Calu3 (cell line): ENCODE results near the gene DAPL1. TPM values are rescaled to one million over a fixed set of nuclear protein-coding genes. Genes with fewer than 3 reads are reported as not detected.

Experiments
- Bru-seq: library from RNA; stranded (reverse); fragments of 400-500 nt; gene quantifications from one replicate; lab custom pipeline; 2021; lab: Mats Ljungman, UMichigan
- BruChase-seq, 2 experiments: library from RNA; stranded (reverse); fragments of 400-500 nt; gene quantifications; one replicate each; lab custom pipeline; 2021; lab: Mats Ljungman, UMichigan
- BruUV-seq: library from RNA; stranded (reverse); fragments of 400-500 nt; replicated peaks from 2 replicates; lab custom pipeline; 2021; lab: Mats Ljungman, UMichigan
- CTCF ChIA-PET: fragments of 300-600 bp; sonication (Branson Sonifier 250); formaldehyde crosslinking; loops from one replicate; lab custom pipeline; 2022; ENCODE audit warnings: antibody characterized with exemption; lab: Charles Lee
- DNase-seq: peaks from one replicate; pipeline ENCODE4 v3.0.0; 2022
- H3K27ac Mint-ChIP-seq: one replicate; pipeline ENCODE4 v1.8.0; 2022; ENCODE audit warnings: mixed read lengths; ENCODE audit not compliant: unreplicated experiment
- H3K27me3 Mint-ChIP-seq: one replicate; pipeline ENCODE4 v1.8.0; 2022; ENCODE audit warnings: mixed read lengths; ENCODE audit not compliant: unreplicated experiment
- H3K36me3 Mint-ChIP-seq: one replicate; pipeline ENCODE4 v1.8.0; 2022; ENCODE audit warnings: mild to moderate bottlenecking, moderate library complexity, mixed read lengths; ENCODE audit not compliant: insufficient read depth, unreplicated experiment
- H3K4me1 Mint-ChIP-seq: one replicate; pipeline ENCODE4 v1.8.0; 2022; ENCODE audit warnings: mild to moderate bottlenecking, low read depth, mixed read lengths; ENCODE audit not compliant: unreplicated experiment
- H3K4me3 Mint-ChIP-seq: one replicate; pipeline ENCODE4 v1.8.0; 2022; ENCODE audit warnings: mild to moderate bottlenecking, low read depth, moderate library complexity, mixed read lengths; ENCODE audit not compliant: unreplicated experiment
- H3K9me3 Mint-ChIP-seq: one replicate; pipeline ENCODE4 v1.8.0; 2022; ENCODE audit warnings: low read depth, mixed read lengths; ENCODE audit not compliant: unreplicated experiment
- intact Hi-C: fragments of 100-400 bp; cut with micrococcal nuclease; formaldehyde crosslinking; loops from one replicate; pipeline ENCODE4 v1.10.0; 2022; ENCODE audit not compliant: unreplicated experiment
- long read RNA-seq: library from polyadenylated mRNA; stranded (forward); transcript quantifications from one replicate; pipeline ENCODE4 v2.0.0, GENCODE V29; 2022
- total RNA-seq: library from RNA; stranded (reverse); gene quantifications from 2 replicates; pipeline ENCODE4 v1.2.3, GENCODE V29; 2022
- TF ChIP-seq, protein P1 (sequence below): fragments of 200-600 bp; IDR thresholded peaks from one replicate; pipeline ENCODE4 v1.8.0; 2022; ENCODE audit warnings: antibody characterized with exemption; ENCODE audit not compliant: unreplicated experiment

The DAPL1 gene
- total RNA-seq, result not detected in 2 replicates
- Bru-seq, nascent RNA, result not detected
- percentile 3 among the genes with signal in this experiment for BruChase-seq, experiment 1, labeled RNA remaining after a 6-hour chase
- percentile 3 among the genes with signal in this experiment for BruChase-seq, experiment 2, labeled RNA remaining after a 2-hour chase
- long read RNA-seq, result 0 reads

DNA sequence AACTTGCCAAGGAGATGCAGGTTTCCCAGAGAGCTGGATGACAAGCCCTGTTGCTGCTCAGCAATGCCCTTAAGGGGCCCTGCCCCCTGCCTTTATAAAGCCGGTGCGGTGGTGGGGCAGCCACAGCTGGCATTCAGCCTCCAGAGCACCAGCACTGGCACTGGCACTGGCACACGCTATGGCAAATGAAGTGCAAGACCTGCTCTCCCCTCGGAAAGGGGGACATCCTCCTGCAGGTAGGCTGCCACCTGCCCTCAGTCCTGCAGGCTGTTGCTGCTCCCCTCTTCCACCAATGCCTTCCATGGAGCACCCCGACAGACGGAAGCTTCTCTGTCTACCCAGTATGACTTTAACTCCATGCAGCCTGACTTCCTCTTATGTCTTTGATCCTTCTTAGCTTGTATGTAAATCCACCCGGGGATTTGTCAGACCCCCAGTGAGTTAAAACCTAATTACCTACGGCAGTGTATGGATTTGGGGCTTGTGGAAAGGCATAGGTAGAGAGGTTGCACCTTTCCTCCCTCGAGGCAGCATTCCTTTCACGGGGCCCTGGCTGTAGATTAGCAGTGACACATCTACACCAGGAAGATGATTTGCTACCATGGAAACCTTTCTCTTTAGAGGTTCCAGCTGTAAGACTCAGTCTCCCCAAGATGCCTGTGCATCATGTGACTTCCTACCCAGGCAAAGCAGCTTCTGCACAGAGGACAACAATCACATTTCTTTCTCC, at the start of gene DAPL1:
TSS of gene DAPL1 (plus strand) at position 123 of the 730 bp plus-strand sequence. CDS start at position 179, 56 bp downstream.
- H3K27ac Mint-ChIP-seq, result no peak within 1 kb of the TSS
- no peaks in the 10 kb centered on the region for H3K9me3 Mint-ChIP-seq
- CTCF ChIA-PET, result no interaction called here
- DNase-seq, result peak; percentile 65
- no peaks in the 10 kb centered on the region for H3K4me1 Mint-ChIP-seq
- TF ChIP-seq, protein P1, sequence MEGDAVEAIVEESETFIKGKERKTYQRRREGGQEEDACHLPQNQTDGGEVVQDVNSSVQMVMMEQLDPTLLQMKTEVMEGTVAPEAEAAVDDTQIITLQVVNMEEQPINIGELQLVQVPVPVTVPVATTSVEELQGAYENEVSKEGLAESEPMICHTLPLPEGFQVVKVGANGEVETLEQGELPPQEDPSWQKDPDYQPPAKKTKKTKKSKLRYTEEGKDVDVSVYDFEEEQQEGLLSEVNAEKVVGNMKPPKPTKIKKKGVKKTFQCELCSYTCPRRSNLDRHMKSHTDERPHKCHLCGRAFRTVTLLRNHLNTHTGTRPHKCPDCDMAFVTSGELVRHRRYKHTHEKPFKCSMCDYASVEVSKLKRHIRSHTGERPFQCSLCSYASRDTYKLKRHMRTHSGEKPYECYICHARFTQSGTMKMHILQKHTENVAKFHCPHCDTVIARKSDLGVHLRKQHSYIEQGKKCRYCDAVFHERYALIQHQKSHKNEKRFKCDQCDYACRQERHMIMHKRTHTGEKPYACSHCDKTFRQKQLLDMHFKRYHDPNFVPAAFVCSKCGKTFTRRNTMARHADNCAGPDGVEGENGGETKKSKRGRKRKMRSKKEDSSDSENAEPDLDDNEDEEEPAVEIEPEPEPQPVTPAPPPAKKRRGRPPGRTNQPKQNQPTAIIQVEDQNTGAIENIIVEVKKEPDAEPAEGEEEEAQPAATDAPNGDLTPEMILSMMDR, result no peak
- peak within 1 kb of the TSS; percentile 44 for H3K4me3 Mint-ChIP-seq
- intact Hi-C loops, result no loop called here
- peaks cover 24% of the 10 kb centered on the region for H3K27me3 Mint-ChIP-seq
- no peaks in the 10 kb centered on the region for H3K36me3 Mint-ChIP-seq
- BruUV-seq, result no TSS peak

GRCh38 chr2:158745866-158746382, 49.2 kb upstream of the DAPL1 start:
- no peak overlapping the region for H3K4me3 Mint-ChIP-seq
- TF ChIP-seq, protein P1, result no peak
- no peak overlapping the region for H3K27ac Mint-ChIP-seq
- no peak for DNase-seq
- H3K36me3 Mint-ChIP-seq, result no peaks in the 10 kb centered on the region
- CTCF ChIA-PET, result interaction anchor here (0.8 to 2.9 kb wide), 6 partner anchors 8 to 722 kb away, joined by 3 to 23 read pairs (median 12); no protein-coding TSS in a partner anchor
- H3K9me3 Mint-ChIP-seq, result no peaks in the 10 kb centered on the region
- H3K27me3 Mint-ChIP-seq, result peaks cover 65% of the 10 kb centered on the region
- intact Hi-C loops, result loop anchor here (2.0 to 10.0 kb wide), 3 partner anchors 91 to 567 kb away; no protein-coding TSS in a partner anchor
- peaks cover 15% of the 10 kb centered on the region for H3K4me1 Mint-ChIP-seq
- no TSS peak for BruUV-seq

DNA sequence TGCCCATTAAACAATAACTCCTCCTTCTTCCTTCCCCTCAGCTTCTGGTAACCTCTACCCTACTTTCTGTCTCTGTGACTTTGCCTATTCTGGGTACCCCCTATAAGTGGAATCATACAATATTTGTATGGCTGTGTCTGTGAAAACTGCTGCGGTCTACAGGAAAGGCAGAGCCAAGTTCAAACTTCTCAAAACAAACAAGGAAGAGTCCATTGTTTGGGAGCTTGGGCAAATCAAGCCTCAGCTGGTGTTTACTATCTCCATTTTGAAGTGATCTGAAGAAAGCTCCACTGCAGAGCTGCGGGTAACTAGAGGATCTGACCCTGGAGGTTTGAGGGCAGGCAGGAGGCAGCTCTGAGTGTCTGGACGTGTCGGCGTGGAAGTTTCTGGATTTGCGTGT, 48.6 kb upstream of the DAPL1 start:
- Mint-ChIP-seq H3K36me3 (no peaks in the 10 kb centered on the region), H3K4me3 (no peak overlapping the region), H3K9me3 (no peaks in the 10 kb centered on the region), H3K27me3 (peaks cover 70% of the 10 kb centered on the region), H3K27ac (no peak overlapping the region), H3K4me1 (peaks cover 15% of the 10 kb centered on the region)
- no TSS peak for BruUV-seq
- TF ChIP-seq, protein P1, result no peak
- intact Hi-C loops, result loop anchor here (5.0 to 10.0 kb wide), 2 partner anchors 92 to 284 kb away; no protein-coding TSS in a partner anchor
- DNase-seq, result no peak
- CTCF ChIA-PET, result interaction anchor here (1.4 to 2.9 kb wide), 2 partner anchors 22 to 723 kb away, joined by 5 to 23 read pairs; no protein-coding TSS in a partner anchor

GRCh38 chr2:158747281-158747680, 47.8 kb upstream of the DAPL1 start:
- Mint-ChIP-seq H3K27ac (no peak overlapping the region), H3K36me3 (no peaks in the 10 kb centered on the region), H3K27me3 (peaks cover 74% of the 10 kb centered on the region), H3K4me3 (no peak overlapping the region), H3K9me3 (no peaks in the 10 kb centered on the region), H3K4me1 (peaks cover 15% of the 10 kb centered on the region)
- TF ChIP-seq, protein P1, result no peak
- intact Hi-C loops, result loop anchor here (5.0 to 10.0 kb wide), 2 partner anchors 92 to 285 kb away; no protein-coding TSS in a partner anchor
- CTCF ChIA-PET, result interaction anchor here (1.4 kb wide), 1 partner anchor 23 kb away, joined by 5 read pairs; no protein-coding TSS in a partner anchor
- DNase-seq, result no peak
- no TSS peak for BruUV-seq
